Neural cell (in vitro differentiated cells): Measurements from ENCODE around the gene ADAMTSL4. TPM values are rescaled to one million over a fixed set of nuclear protein-coding genes. Genes with fewer than 3 reads are reported as not detected.

Experiments
- H2AFZ ChIP-seq: fragments of 200-600, 300-800 bp; sonication (generic), shearing (Covaris generic); 2 replicates; pipeline ENCODE4 v1.6.0; 2014; ENCODE audit warnings: low read depth, mild to moderate bottlenecking, antibody characterized with exemption, low read length, moderate library complexity
- H3F3A ChIP-seq: fragments of 200-600 bp; shearing (Covaris generic); 2 replicates; pipeline ENCODE4 v1.6.1; 2016; ENCODE audit warnings: mild to moderate bottlenecking, moderate library complexity, mixed read lengths, antibody characterized with exemption, low read length; ENCODE audit not compliant: insufficient read depth, poor library complexity, severe bottlenecking
- H3K27ac ChIP-seq: fragments of 200-600, 300-800 bp; sonication (generic), shearing (Covaris generic); 2 replicates; pipeline ENCODE4 v1.5.1; 2014; ENCODE audit warnings: mild to moderate bottlenecking, low read length, moderate library complexity
- H3K27me3 ChIP-seq: fragments of 300-800, 200-600 bp; sonication (generic), shearing (Covaris generic); 2 replicates; pipeline ENCODE4 v1.6.0; 2014; ENCODE audit warnings: mild to moderate bottlenecking, low read depth, low read length, moderate library complexity; ENCODE audit not compliant: insufficient read depth
- H3K36me3 ChIP-seq: fragments of 300-800, 200-600 bp; sonication (generic), shearing (Covaris generic); 2 replicates; pipeline ENCODE4 v1.5.1; 2014; ENCODE audit warnings: mild to moderate bottlenecking, antibody characterized with exemption, low read length, moderate library complexity; ENCODE audit not compliant: insufficient read depth
- H3K4me2 ChIP-seq: fragments of 300-800, 200-600 bp; sonication (generic), shearing (Covaris generic); 2 replicates; pipeline ENCODE4 v1.6.0; 2014; ENCODE audit warnings: mild to moderate bottlenecking, low read length
- H3K4me3 ChIP-seq: fragments of 300-800, 200-600 bp; sonication (generic), shearing (Covaris generic); 2 replicates; pipeline ENCODE4 v1.5.1; 2014; ENCODE audit warnings: mild to moderate bottlenecking, low read length, moderate library complexity
- H3K79me2 ChIP-seq: fragments of 200-600 bp; shearing (Covaris generic); replicated peaks from 2 replicates; pipeline ENCODE4 v1.6.0; 2014; ENCODE audit warnings: mild to moderate bottlenecking, low read length, moderate library complexity; ENCODE audit not compliant: insufficient read depth
- H3K9ac ChIP-seq: fragments of 300-800, 200-600 bp; sonication (generic), shearing (Covaris generic); 2 replicates; pipeline ENCODE4 v1.6.1; 2016; ENCODE audit warnings: mild to moderate bottlenecking, low read length, mixed read lengths
- H3K9me2 ChIP-seq: fragments of 200-600 bp; shearing (Covaris generic); 2 replicates; pipeline ENCODE4 v1.6.1; 2016; ENCODE audit warnings: mild to moderate bottlenecking, low read length, mixed read lengths; ENCODE audit not compliant: insufficient read depth
- H3K9me3 ChIP-seq: fragments of 200-600, 300-800 bp; sonication (generic), shearing (Covaris generic); 2 replicates; pipeline ENCODE4 v1.6.1; 2016; ENCODE audit warnings: mild to moderate bottlenecking, mixed run types, low read length, moderate library complexity, mixed read lengths
- H4K20me1 ChIP-seq: fragments of 200-600 bp; shearing (Covaris generic); 2 replicates; pipeline ENCODE4 v1.6.1; 2016; ENCODE audit warnings: mild to moderate bottlenecking, mixed run types; ENCODE audit not compliant: insufficient read depth
- EP300 ChIP-seq: fragments of 450-650 bp; conservative IDR thresholded peaks from 2 replicates; pipeline ENCODE4 v1.6.1; 2014; ENCODE audit warnings: antibody characterized with exemption, mild to moderate bottlenecking, moderate library complexity; ENCODE audit not compliant: poor library complexity, severe bottlenecking
- EZH2 ChIP-seq: fragments of 200-600, 300-800 bp; shearing (Covaris generic), sonication (generic); IDR thresholded peaks from 2 replicates; pipeline ENCODE4 v1.6.1; 2014; ENCODE audit warnings: antibody characterized with exemption, low read length, borderline replicate concordance, mild to moderate bottlenecking; ENCODE audit not compliant: insufficient read depth, poor library complexity, severe bottlenecking
- MXI1 ChIP-seq: fragments of 450-650 bp; conservative IDR thresholded peaks from 2 replicates; pipeline ENCODE4 v1.6.1; 2014; ENCODE audit warnings: antibody characterized with exemption, mild to moderate bottlenecking; ENCODE audit not compliant: poor library complexity, severe bottlenecking
- POLR2AphosphoS5 ChIP-seq: IDR thresholded peaks from 2 replicates; pipeline ENCODE4 v1.6.1; 2012
- RAD21 ChIP-seq: fragments of 450-650 bp; conservative IDR thresholded peaks from 2 replicates; pipeline ENCODE4 v1.6.1; 2014; ENCODE audit warnings: antibody characterized with exemption, mild to moderate bottlenecking, moderate library complexity
- SMC3 ChIP-seq: fragments of 450-650 bp; conservative IDR thresholded peaks from 2 replicates; pipeline ENCODE4 v1.6.1; 2014; ENCODE audit warnings: antibody characterized with exemption, mild to moderate bottlenecking, moderate library complexity; ENCODE audit not compliant: poor library complexity
- TAF1 ChIP-seq: IDR thresholded peaks from 2 replicates; pipeline ENCODE4 v1.6.1; 2012; ENCODE audit warnings: low read depth
- polyA plus RNA-seq: library from polyadenylated mRNA; depleted of rRNA; stranded (reverse); fragments of >200 nt; gene quantifications from 2 replicates; pipeline ENCODE4 v1.2.3, GENCODE V29; 2014
- TF ChIP-seq, protein P1 (sequence below): IDR thresholded peaks from 2 replicates; pipeline ENCODE4 v1.6.1; 2012; ENCODE audit warnings: borderline replicate concordance
- TF ChIP-seq, protein P2 (sequence below): fragments of 450-650 bp; IDR thresholded peaks from 2 replicates; pipeline ENCODE4 v1.5.1; 2014; ENCODE audit warnings: antibody characterized with exemption, mild to moderate bottlenecking, moderate library complexity; ENCODE audit not compliant: poor library complexity, severe bottlenecking

Gene ADAMTSL4
- polyA plus RNA-seq, 1 donor from 2014 or later = not detected

- Histone ChIP-seq H3K4me3 (peak overlapping the region; percentile 64), H3K9me2 (no peaks in the 10 kb centered on the region), H3K27ac (peak overlapping the region; percentile 78), H3K9me3 (no peaks in the 10 kb centered on the region), H2AFZ (peak overlapping the region; percentile 91), H3K9ac (peak overlapping the region; percentile 77), H3K36me3 (no peaks in the 10 kb centered on the region), H3F3A (peaks cover 4% of the 10 kb centered on the region), H3K27me3 (no peaks in the 10 kb centered on the region), H3K4me2 (peak overlapping the region; percentile 76), H3K79me2 (peaks cover 11% of the 10 kb centered on the region), H4K20me1 (no peaks in the 10 kb centered on the region)
- TF ChIP-seq EZH2 (no peak), TAF1 (peak; percentile 59), RAD21 (peak; percentile 26), SMC3 (no peak), POLR2AphosphoS5 (no peak), EP300 (no peak), MXI1 (peak; percentile 1)
- TF ChIP-seq, protein P1, sequence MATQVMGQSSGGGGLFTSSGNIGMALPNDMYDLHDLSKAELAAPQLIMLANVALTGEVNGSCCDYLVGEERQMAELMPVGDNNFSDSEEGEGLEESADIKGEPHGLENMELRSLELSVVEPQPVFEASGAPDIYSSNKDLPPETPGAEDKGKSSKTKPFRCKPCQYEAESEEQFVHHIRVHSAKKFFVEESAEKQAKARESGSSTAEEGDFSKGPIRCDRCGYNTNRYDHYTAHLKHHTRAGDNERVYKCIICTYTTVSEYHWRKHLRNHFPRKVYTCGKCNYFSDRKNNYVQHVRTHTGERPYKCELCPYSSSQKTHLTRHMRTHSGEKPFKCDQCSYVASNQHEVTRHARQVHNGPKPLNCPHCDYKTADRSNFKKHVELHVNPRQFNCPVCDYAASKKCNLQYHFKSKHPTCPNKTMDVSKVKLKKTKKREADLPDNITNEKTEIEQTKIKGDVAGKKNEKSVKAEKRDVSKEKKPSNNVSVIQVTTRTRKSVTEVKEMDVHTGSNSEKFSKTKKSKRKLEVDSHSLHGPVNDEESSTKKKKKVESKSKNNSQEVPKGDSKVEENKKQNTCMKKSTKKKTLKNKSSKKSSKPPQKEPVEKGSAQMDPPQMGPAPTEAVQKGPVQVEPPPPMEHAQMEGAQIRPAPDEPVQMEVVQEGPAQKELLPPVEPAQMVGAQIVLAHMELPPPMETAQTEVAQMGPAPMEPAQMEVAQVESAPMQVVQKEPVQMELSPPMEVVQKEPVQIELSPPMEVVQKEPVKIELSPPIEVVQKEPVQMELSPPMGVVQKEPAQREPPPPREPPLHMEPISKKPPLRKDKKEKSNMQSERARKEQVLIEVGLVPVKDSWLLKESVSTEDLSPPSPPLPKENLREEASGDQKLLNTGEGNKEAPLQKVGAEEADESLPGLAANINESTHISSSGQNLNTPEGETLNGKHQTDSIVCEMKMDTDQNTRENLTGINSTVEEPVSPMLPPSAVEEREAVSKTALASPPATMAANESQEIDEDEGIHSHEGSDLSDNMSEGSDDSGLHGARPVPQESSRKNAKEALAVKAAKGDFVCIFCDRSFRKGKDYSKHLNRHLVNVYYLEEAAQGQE = no peak
- TF ChIP-seq, protein P2, sequence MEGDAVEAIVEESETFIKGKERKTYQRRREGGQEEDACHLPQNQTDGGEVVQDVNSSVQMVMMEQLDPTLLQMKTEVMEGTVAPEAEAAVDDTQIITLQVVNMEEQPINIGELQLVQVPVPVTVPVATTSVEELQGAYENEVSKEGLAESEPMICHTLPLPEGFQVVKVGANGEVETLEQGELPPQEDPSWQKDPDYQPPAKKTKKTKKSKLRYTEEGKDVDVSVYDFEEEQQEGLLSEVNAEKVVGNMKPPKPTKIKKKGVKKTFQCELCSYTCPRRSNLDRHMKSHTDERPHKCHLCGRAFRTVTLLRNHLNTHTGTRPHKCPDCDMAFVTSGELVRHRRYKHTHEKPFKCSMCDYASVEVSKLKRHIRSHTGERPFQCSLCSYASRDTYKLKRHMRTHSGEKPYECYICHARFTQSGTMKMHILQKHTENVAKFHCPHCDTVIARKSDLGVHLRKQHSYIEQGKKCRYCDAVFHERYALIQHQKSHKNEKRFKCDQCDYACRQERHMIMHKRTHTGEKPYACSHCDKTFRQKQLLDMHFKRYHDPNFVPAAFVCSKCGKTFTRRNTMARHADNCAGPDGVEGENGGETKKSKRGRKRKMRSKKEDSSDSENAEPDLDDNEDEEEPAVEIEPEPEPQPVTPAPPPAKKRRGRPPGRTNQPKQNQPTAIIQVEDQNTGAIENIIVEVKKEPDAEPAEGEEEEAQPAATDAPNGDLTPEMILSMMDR = peak; percentile 56
Measured at GRCh38 chr1:150561254-150561973, 12.2 kb downstream of the ADAMTSL4 start.

GRCh38 chr1:150561974-150562445 lies 12.8 kb downstream of the ADAMTSL4 start:
- H3F3A ChIP-seq = peaks cover 4% of the 10 kb centered on the region
- peak overlapping the region; percentile 77 for H3K9ac ChIP-seq
- H3K27ac ChIP-seq = peak overlapping the region; percentile 78
- no peaks in the 10 kb centered on the region for H3K36me3 ChIP-seq
- H3K4me2 ChIP-seq = peak overlapping the region; percentile 76
- no peaks in the 10 kb centered on the region for H3K9me3 ChIP-seq
- H3K27me3 ChIP-seq = no peaks in the 10 kb centered on the region
- H4K20me1 ChIP-seq = no peaks in the 10 kb centered on the region
- peaks cover 17% of the 10 kb centered on the region for H3K79me2 ChIP-seq
- peak overlapping the region; percentile 64 for H3K4me3 ChIP-seq
- no peaks in the 10 kb centered on the region for H3K9me2 ChIP-seq
- peak; percentile 70 for TF ChIP-seq EP300
- TF ChIP-seq POLR2AphosphoS5 = no peak
- peak overlapping the region; percentile 91 for H2AFZ ChIP-seq
